ENCODE results near the gene THAP4. TPM values are rescaled to one million over a fixed set of nuclear protein-coding genes. Genes with fewer than 3 reads are reported as not detected.

THAP4 gene
- total RNA-seq, 1 donor from 2014 or later = 68.8 TPM

DNA sequence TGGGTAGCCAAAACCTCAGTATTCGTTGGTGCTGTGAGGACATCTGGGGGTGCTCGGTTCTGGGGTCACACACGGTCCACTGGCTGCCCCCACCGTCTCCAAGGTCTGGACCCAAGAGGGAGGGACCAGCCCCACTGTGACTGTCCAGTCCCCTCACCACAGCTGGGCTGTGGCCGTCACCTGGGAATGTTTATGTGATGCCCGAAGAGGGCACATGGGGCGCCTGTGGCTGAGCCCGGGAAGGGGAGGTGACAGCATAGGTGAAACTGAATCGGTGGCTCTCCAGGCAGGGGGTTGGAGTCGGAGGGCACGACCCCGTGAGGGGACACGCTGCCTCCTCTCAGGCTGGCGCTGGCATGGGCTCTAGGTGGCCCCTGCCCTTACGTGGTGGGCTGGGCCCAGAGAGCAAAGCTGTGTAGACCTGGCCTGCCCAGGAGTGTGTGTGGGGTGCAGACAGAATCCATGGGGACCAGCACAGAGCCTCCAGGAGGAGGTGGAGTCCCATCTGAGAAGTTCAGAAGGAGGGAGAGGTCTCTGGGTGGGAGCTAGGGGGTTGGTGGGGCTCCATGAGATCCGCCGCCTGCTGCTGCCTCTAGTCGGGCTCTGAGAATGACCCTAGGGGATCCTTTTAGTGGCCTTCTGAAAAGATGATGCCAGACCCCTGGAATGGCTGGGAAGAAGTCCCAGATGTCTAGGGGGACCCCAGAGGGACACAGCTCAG, 76.6 kb downstream of the THAP4 start:
- TF ChIP-seq, protein P1, sequence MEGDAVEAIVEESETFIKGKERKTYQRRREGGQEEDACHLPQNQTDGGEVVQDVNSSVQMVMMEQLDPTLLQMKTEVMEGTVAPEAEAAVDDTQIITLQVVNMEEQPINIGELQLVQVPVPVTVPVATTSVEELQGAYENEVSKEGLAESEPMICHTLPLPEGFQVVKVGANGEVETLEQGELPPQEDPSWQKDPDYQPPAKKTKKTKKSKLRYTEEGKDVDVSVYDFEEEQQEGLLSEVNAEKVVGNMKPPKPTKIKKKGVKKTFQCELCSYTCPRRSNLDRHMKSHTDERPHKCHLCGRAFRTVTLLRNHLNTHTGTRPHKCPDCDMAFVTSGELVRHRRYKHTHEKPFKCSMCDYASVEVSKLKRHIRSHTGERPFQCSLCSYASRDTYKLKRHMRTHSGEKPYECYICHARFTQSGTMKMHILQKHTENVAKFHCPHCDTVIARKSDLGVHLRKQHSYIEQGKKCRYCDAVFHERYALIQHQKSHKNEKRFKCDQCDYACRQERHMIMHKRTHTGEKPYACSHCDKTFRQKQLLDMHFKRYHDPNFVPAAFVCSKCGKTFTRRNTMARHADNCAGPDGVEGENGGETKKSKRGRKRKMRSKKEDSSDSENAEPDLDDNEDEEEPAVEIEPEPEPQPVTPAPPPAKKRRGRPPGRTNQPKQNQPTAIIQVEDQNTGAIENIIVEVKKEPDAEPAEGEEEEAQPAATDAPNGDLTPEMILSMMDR (IDR thresholded peaks at IDR 0.05; ENCODE audit: borderline replicate concordance) = no peak
- DNase-seq = no peak
- H3K36me3 ChIP-seq = no peaks in the 10 kb centered on the region
- H3K4me3 ChIP-seq = peak overlapping the region; percentile 75
- no peak overlapping the region for H3K27ac ChIP-seq (replicated peaks)
- intact Hi-C loops (cut with micrococcal nuclease) = no loop called here
- H3K27me3 ChIP-seq (ENCODE audit: low read depth) = peaks cover 39% of the 10 kb centered on the region
- H3K4me1 ChIP-seq = peaks cover 63% of the 10 kb centered on the region
- H3K9me3 ChIP-seq (replicated peaks) = peaks cover 21% of the 10 kb centered on the region

DNA sequence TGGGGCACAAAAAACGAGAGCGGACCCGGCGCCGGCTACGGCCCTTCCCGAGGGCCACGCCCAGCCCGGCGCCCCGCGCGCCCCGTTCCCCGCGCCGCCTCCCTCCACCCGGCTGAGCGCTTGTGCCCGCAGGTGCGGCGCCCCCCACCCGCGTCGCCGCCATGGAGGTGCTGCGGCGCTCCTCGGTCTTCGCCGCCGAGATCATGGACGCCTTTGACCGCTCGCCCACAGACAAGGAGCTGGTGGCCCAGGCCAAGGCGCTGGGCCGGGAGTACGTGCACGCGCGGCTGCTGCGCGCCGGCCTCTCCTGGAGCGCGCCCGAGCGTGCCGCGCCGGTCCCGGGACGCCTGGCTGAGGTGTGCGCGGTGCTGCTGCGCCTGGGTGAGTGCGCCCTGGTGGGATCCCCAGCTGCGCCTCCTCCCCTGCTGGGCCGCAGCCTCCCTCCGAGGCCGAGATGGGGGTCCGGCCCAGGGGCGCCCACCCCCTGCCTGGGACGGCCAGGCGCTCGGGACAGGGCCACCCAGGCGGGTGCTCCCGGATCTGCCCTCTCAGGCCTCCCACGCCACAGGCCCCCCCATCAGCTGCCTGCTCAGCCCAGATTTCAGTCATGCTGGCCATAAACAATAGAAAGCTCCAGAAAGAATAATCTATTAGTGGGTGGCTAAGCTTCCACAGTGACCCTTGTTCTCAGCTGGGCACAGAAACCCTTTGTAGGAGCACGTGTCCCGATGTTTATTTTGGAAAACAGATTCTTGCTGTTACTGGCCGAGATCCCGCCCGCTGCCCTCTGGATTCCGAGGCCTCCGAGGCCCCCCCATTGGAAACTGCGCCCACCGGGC, 77.4 kb downstream of the THAP4 start:
- Histone ChIP-seq H3K4me1 (peaks cover 63% of the 10 kb centered on the region), H3K4me3 (peak overlapping the region; percentile 75), H3K9me3 (replicated peaks) (peaks cover 21% of the 10 kb centered on the region), H3K36me3 (no peaks in the 10 kb centered on the region), H3K27me3 (ENCODE audit: low read depth) (peaks cover 39% of the 10 kb centered on the region), H3K27ac (replicated peaks) (peak overlapping the region; percentile 87)
- intact Hi-C loops (cut with micrococcal nuclease) = no loop called here
- no peak for DNase-seq
- TF ChIP-seq, protein P1 (IDR thresholded peaks at IDR 0.05; ENCODE audit: borderline replicate concordance) = no peak

DNA sequence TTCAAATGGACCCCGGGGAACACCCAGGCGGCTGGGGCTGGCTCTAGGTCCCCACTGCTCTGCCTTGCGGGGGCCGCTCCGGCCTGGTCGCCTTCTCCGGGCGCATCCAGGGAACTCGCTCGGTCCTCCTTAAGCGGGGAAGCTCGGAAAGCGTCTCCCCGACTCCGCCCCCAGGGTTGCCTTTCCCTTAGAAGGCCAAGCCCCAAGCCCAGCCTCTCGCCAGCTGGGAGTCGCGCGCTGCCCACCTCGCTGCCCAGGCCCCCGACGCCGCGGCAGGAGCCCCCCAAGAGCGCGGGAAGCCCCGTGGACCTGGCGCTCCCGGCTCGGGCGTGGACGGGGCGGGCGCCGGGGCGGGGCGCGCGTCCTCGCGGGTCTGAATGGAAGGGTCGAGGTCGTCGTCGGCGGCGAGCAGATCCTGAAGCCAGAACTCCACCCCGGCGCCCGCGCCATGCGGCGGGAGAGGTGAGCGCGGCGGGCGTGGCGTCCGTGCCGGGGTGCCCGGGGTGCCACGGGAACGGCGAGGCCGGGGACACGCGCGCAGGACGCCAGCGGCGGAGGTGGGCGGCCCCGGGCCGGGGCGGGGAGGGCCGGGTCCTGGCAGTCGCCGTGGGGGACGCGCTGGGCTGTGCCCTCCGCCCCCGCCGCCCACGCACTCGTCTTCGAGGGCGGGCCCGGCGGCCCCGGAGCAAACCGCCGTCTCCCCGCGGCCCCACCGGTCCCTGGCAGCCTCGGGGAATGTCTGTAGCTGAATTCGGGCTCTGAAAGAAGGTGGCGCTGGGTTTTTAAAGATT, 78.2 kb downstream of the THAP4 start, which contains the start of gene BOK:
TSS of gene BOK (plus strand) at position 214 of the 791 bp plus-strand sequence. CDS start 739 bp downstream, outside the sequence.
- peak within 1 kb of the TSS; percentile 75 for H3K4me3 ChIP-seq
- H3K4me1 ChIP-seq = peaks cover 55% of the 10 kb centered on the region
- intact Hi-C loops (cut with micrococcal nuclease) = no loop called here
- H3K27me3 ChIP-seq (ENCODE audit: low read depth) = peaks cover 45% of the 10 kb centered on the region
- H3K27ac ChIP-seq (replicated peaks) = peak within 1 kb of the TSS; percentile 87
- H3K36me3 ChIP-seq = no peaks in the 10 kb centered on the region
- peaks cover 21% of the 10 kb centered on the region for H3K9me3 ChIP-seq (replicated peaks)
- peak; percentile 51 for DNase-seq
- TF ChIP-seq, protein P1 (IDR thresholded peaks at IDR 0.05; ENCODE audit: borderline replicate concordance) = no peak

DNA sequence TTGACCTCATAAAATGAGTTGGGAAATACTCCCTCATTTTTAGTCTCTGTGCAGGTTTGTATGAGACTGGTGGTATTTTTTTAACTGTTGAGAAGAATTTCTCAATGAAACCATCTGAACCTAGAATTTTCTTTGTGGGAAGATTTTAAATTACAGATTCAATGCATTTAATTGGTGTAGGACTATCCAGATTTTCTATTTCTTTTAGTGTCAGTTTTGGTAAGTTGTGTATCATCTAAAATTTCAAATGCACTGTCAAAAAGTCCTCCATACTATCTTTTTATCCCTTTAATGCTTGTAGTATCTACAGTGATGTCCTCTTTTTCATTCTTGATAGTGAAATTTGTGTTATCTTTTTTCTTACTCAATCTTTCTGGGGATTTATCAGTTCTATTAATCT, 80.2 kb downstream of the THAP4 start:
- intact Hi-C loops (cut with micrococcal nuclease) = no loop called here
- DNase-seq = no peak
- no peak overlapping the region for H3K27ac ChIP-seq (replicated peaks)
- no peaks in the 10 kb centered on the region for H3K36me3 ChIP-seq
- peaks cover 39% of the 10 kb centered on the region for H3K4me1 ChIP-seq
- TF ChIP-seq, protein P1 (IDR thresholded peaks at IDR 0.05; ENCODE audit: borderline replicate concordance) = no peak
- peaks cover 52% of the 10 kb centered on the region for H3K27me3 ChIP-seq (ENCODE audit: low read depth)
- peaks cover 21% of the 10 kb centered on the region for H3K9me3 ChIP-seq (replicated peaks)
- no peak overlapping the region for H3K4me3 ChIP-seq

DNA sequence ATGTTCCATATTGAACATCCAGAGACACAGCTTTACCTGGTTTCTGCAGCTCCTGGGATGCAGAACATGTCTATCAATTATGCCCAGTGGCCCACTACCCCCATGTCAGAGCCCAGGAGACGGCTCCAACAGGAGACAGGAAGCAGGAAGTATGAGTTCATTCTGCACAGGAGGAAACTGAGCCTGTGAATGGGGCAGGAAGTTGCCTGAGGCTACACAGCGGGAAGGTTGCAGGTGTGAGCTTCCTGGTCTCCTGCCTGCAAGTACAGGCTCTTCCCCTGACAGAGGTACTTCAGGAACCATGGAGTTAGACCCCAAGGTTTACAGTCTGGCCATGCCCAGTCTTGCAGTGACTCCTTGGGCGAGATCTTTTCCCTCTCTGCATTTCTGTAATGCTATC, 81.2 kb downstream of the THAP4 start:
- H3K4me1 ChIP-seq = peaks cover 37% of the 10 kb centered on the region
- no peak overlapping the region for H3K27ac ChIP-seq (replicated peaks)
- TF ChIP-seq, protein P1 (IDR thresholded peaks at IDR 0.05; ENCODE audit: borderline replicate concordance) = no peak
- H3K9me3 ChIP-seq (replicated peaks) = peaks cover 21% of the 10 kb centered on the region
- H3K36me3 ChIP-seq = no peaks in the 10 kb centered on the region
- H3K4me3 ChIP-seq = no peak overlapping the region
- DNase-seq = no peak
- intact Hi-C loops (cut with micrococcal nuclease) = no loop called here
- peaks cover 52% of the 10 kb centered on the region for H3K27me3 ChIP-seq (ENCODE audit: low read depth)

All from left ventricle myocardium inferior (tissue), 1 donor.